GM12878 (cell line): ENCODE data around the gene RAB24. TPM values are rescaled to one million over a fixed set of nuclear protein-coding genes. Genes with fewer than 3 reads are reported as not detected.

ENCODE experiments used
- ATAC-seq: fragments of 200-7000 bp; cut with Tn5 transposase; 3 replicates; pipeline ENCODE4 v1.9.1; 2020; ENCODE audit warnings: mild to moderate bottlenecking, moderate library complexity
- BruUV-seq: library from RNA; stranded (reverse); fragments of 400-500 nt; replicated peaks from 2 replicates; lab custom pipeline; 2021; lab: Mats Ljungman, UMichigan
- CTCF ChIA-PET: fragments of 300-600 bp; sonication (Branson Sonifier 250); formaldehyde crosslinking; extraction: SDS; loops from one replicate; lab custom pipeline; 2021; ENCODE audit warnings: inconsistent platforms; lab: Yijun Ruan, JAX
- POLR2A ChIA-PET: fragments of 350-600 bp; formaldehyde crosslinking; extraction: SDS; loops from one replicate; lab custom pipeline; 2021; ENCODE audit warnings: inconsistent platforms; lab: Charles Lee
- RAD21 ChIA-PET: fragments of 300-600 bp; sonication (Branson Sonifier 250); formaldehyde crosslinking; loops from one replicate; lab custom pipeline; 2023; ENCODE audit warnings: antibody characterized with exemption; ENCODE audit not compliant: unreplicated experiment; lab: Charles Lee
- SMC1A ChIA-PET: fragments of 300-600 bp; sonication (Branson Sonifier 250); formaldehyde crosslinking; loops from one replicate; lab custom pipeline; 2023; ENCODE audit not compliant: unreplicated experiment, uncharacterized antibody; lab: Charles Lee
- DNase-seq: peaks from one replicate; pipeline ENCODE4 v3.0.0-alpha.2; 2011; ENCODE audit warnings: low read depth, low spot score
- FAIRE-seq: peaks from 3 replicates; lab custom pipeline; 2011; peaks lifted over from hg19 to GRCh38; lab: Jason Lieb, UNC
- H2AFZ ChIP-seq: 2 replicates; pipeline ENCODE4 v1.6.0; 2011; ENCODE audit warnings: low read depth, low read length, control low read depth; ENCODE audit not compliant: control insufficient read depth
- H3K27ac ChIP-seq: 2 replicates; pipeline ENCODE4 v1.5.1; 2011; ENCODE audit warnings: control low read depth; ENCODE audit not compliant: control insufficient read depth, insufficient read depth
- H3K27me3 ChIP-seq, 2 experiments: replicated peaks in 1 of 2; 2 replicates each; pipeline versions ENCODE4 v1.6.0 to v1.6.1; 2011; ENCODE audit warnings: low read length in 1 of 2; ENCODE audit not compliant: control insufficient read depth in 2 of 2, insufficient read depth in 2 of 2
- H3K36me3 ChIP-seq, 2 experiments: 2 replicates each; pipeline ENCODE4 v1.5.1; 2011; ENCODE audit warnings: low read length in 1 of 2; ENCODE audit not compliant: control insufficient read depth in 2 of 2, insufficient read depth in 2 of 2
- H3K4me1 ChIP-seq: 2 replicates; pipeline ENCODE4 v1.6.1; 2011; ENCODE audit warnings: mild to moderate bottlenecking, low read length, moderate library complexity, mixed read lengths; ENCODE audit not compliant: control insufficient read depth, insufficient read depth
- H3K4me2 ChIP-seq: 2 replicates; pipeline ENCODE4 v1.6.0; 2011; ENCODE audit warnings: control low read depth; ENCODE audit not compliant: control insufficient read depth, insufficient read depth
- H3K4me3 ChIP-seq: fragments of 200-600 bp; sonication (generic); 2 replicates; pipeline ENCODE4 v1.5.1; 2016
- H3K79me2 ChIP-seq: 2 replicates; pipeline ENCODE4 v1.6.0; 2011; ENCODE audit warnings: low read length; ENCODE audit not compliant: control insufficient read depth, insufficient read depth
- H3K9ac ChIP-seq: 2 replicates; pipeline ENCODE4 v1.8.0; 2011; ENCODE audit warnings: low read length, control low read depth, mixed read lengths; ENCODE audit not compliant: control insufficient read depth, insufficient read depth
- H3K9me3 ChIP-seq: replicated peaks from 3 replicates; pipeline ENCODE4 v1.5.1; 2011; ENCODE audit warnings: mild to moderate bottlenecking, low read length; ENCODE audit not compliant: control insufficient read depth, insufficient read depth
- H4K20me1 ChIP-seq: 2 replicates; pipeline ENCODE4 v1.6.0; 2011; ENCODE audit not compliant: control insufficient read depth, insufficient read depth
- CHD2 ChIP-seq: IDR thresholded peaks from 2 replicates; pipeline ENCODE4 v1.6.1; 2011; ENCODE audit warnings: low read depth, low read length, improper control_type of control experiment, borderline replicate concordance
- RBBP5 ChIP-seq: fragments of 200-600 bp; sonication (generic); conservative IDR thresholded peaks from 2 replicates; pipeline ENCODE4 v1.6.1; 2016
- SREBF1 ChIP-seq: IDR thresholded peaks from 2 replicates; pipeline ENCODE4 v1.6.1; 2012; ENCODE audit warnings: mild to moderate bottlenecking, low read length
- ZBED1 ChIP-seq: IDR thresholded peaks from 2 replicates; pipeline ENCODE4 v1.6.1; 2016; ENCODE audit warnings: borderline replicate concordance
- WGBS: methylation state at CpG from one replicate; pipeline ENCODE4 v1.1.6; 2016; ENCODE audit warnings: low lambda C conversion rate; ENCODE audit not compliant: insufficient replicate concordance, insufficient coverage; ENCODE audit errors: missing lambda C conversion rate; 5-methylcytosine and 5-hydroxymethylcytosine counted together
- in situ Hi-C: fragments of 300-500 bp; cut with MboI; formaldehyde crosslinking; loops from 9 replicates; pipeline ENCODE4 v1.14.3; 2018; ENCODE audit warnings: mixed read lengths
- intact Hi-C: fragments of 100-400 bp; cut with micrococcal nuclease; formaldehyde crosslinking; loops from one replicate; pipeline ENCODE4 v1.14.2; 2022; ENCODE audit not compliant: unreplicated experiment
- polyA plus RNA-seq, 11 experiments: library from polyadenylated mRNA; depleted of rRNA in 4 of 11; unstranded in 6 of 11; stranded (reverse) in 5 of 11; fragments of >200 nt; fragmentation: Nextera tagmentation in 4 of 11; fragmentation: Illumina TruSeq in 1 of 11; extraction: Ambion mirVana in 4 of 11; extraction: Trizol in 1 of 11; gene quantifications; 1 replicate in 1 of 11; 2 replicates in 10 of 11; pipeline versions ENCODE4 v1.2.1 to v1.2.3, GENCODE V29; 2011 to 2016; ENCODE audit warnings: inconsistent platforms in 2 of 11, missing spikeins in 2 of 11, low read depth in 1 of 11
- total RNA-seq, 4 experiments: library from RNA; depleted of rRNA in 3 of 4; stranded (reverse); fragments of >200 nt in 3 of 4; fragmentation: Illumina TruSeq in 1 of 4; extraction: Trizol in 1 of 4; gene quantifications; 2 replicates each; pipeline versions ENCODE4 v1.2.1 to v1.2.3, GENCODE V29; 2013 to 2021
- TF ChIP-seq, protein P1 (sequence below): fragments of 450-650 bp; IDR thresholded peaks from 2 replicates; pipeline ENCODE4 v1.6.1; 2017; ENCODE audit warnings: mild to moderate bottlenecking, moderate library complexity

RAB24 gene
- total and polyA plus RNA-seq, 10 of the 15 experiments (the other 5 are each of a cell fraction or from before 2014, with no cell fraction given) = 8.0 to 44.4 (median 24.4) TPM

DNA sequence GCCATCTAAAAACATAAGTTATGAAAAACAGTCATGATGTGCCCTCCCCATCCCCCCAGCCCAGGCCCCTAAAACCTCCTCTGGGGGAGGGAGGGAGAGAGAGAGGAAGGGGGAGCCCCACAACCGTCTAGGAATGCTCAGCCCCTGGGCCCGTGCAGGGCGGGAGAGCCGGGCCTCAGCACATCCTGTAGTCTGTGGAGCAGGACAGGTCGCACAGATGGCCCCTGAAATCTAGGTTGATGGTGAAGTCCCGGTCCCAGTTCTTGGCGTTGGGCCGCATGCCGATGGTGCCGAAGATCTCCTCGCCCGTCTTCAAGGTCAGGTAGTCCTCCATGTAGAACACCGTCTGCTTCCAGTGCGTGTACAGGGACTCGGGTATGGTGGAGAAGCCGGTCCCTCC lies 38.1 kb downstream of the RAB24 start:
- SMC1A ChIA-PET = interaction anchor here (1.5 to 1.9 kb wide), 3 partner anchors 8 to 152 kb away, joined by 3 to 5 read pairs (median 3); no protein-coding TSS in a partner anchor

DNA sequence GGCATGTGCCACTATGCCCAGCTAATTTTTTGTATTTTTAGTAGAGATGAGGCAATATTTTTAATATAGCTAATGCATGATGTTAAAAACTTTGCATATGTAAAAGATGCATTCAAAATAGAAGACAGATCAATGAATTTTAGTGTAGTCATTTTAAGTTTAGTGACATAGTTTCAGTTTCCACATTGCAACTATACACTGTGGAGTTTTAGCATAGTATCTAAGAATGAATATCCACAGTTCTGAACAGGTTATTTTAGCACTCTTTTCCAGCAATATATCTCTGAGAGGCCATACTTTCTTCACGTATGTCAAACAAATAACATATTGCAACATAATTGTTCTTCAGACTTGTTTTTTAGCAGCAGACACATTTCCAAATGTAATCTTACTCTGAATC lies 39.3 kb downstream of the RAB24 start:
- in situ Hi-C loops = no loop called here
- H4K20me1 ChIP-seq = no peaks in the 10 kb centered on the region
- no peak for ATAC-seq

More for the DNA sequence above, 38.1 kb downstream of the RAB24 start:
- Histone ChIP-seq H3K9ac (no peak overlapping the region), H3K4me1 (no peaks in the 10 kb centered on the region), H3K4me3 (no peak overlapping the region), H3K4me2 (no peak overlapping the region), H3K36me3 (peaks cover 11 to 23% of the 10 kb centered on the region in 2 experiments), H3K27me3 (no peaks in the 10 kb centered on the region), H2AFZ (no peak overlapping the region), H3K27ac (no peak overlapping the region), H3K79me2 (no peaks in the 10 kb centered on the region), H3K9me3 (no peaks in the 10 kb centered on the region), H4K20me1 (no peaks in the 10 kb centered on the region)
- in situ Hi-C loops (no loop called here), intact Hi-C loops (no loop called here)
- ATAC-seq = no peak
- ChIA-PET POLR2A (no interaction called here), RAD21 (interaction anchor here (1.2 kb wide), 1 partner anchor 152 kb away, joined by 3 read pairs; no protein-coding TSS in a partner anchor), CTCF (no interaction called here)
- DNase-seq = no peak
- WGBS = 97% methylated on average over 16 of the region's 16 CpGs
- no TSS peak for BruUV-seq
- TF ChIP-seq RBBP5 = no peak
- no peak for FAIRE-seq

More for the DNA sequence above, 39.3 kb downstream of the RAB24 start:
- ChIA-PET SMC1A (interaction anchor here (1.0 to 3.0 kb wide), 5 partner anchors 9 to 150 kb away, joined by 3 to 11 read pairs (median 3); no protein-coding TSS in a partner anchor), RAD21 (interaction anchor here (0.9 to 1.2 kb wide), 2 partner anchors 125 to 150 kb away, joined by 3 to 4 read pairs; no protein-coding TSS in a partner anchor), POLR2A (interaction anchor here (0.7 kb wide), 1 partner anchor 13 kb away, joined by 8 read pairs; no protein-coding TSS in a partner anchor), CTCF (interaction anchor here (1.0 to 2.7 kb wide), 6 partner anchors 9 to 152 kb away, joined by 4 to 13 read pairs (median 5); no protein-coding TSS in a partner anchor)
- H3K4me1 ChIP-seq = no peaks in the 10 kb centered on the region
- BruUV-seq = no TSS peak
- TF ChIP-seq CHD2 = no peak
- TF ChIP-seq ZBED1 = no peak
- TF ChIP-seq, protein P1, sequence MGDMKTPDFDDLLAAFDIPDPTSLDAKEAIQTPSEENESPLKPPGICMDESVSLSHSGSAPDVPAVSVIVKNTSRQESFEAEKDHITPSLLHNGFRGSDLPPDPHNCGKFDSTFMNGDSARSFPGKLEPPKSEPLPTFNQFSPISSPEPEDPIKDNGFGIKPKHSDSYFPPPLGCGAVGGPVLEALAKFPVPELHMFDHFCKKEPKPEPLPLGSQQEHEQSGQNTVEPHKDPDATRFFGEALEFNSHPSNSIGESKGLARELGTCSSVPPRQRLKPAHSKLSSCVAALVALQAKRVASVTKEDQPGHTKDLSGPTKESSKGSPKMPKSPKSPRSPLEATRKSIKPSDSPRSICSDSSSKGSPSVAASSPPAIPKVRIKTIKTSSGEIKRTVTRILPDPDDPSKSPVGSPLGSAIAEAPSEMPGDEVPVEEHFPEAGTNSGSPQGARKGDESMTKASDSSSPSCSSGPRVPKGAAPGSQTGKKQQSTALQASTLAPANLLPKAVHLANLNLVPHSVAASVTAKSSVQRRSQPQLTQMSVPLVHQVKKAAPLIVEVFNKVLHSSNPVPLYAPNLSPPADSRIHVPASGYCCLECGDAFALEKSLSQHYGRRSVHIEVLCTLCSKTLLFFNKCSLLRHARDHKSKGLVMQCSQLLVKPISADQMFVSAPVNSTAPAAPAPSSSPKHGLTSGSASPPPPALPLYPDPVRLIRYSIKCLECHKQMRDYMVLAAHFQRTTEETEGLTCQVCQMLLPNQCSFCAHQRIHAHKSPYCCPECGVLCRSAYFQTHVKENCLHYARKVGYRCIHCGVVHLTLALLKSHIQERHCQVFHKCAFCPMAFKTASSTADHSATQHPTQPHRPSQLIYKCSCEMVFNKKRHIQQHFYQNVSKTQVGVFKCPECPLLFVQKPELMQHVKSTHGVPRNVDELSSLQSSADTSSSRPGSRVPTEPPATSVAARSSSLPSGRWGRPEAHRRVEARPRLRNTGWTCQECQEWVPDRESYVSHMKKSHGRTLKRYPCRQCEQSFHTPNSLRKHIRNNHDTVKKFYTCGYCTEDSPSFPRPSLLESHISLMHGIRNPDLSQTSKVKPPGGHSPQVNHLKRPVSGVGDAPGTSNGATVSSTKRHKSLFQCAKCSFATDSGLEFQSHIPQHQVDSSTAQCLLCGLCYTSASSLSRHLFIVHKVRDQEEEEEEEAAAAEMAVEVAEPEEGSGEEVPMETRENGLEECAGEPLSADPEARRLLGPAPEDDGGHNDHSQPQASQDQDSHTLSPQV = no peak
- no peak for TF ChIP-seq SREBF1
- intact Hi-C loops = loop anchor here (5.0 kb wide), 1 partner anchor 152 kb away; no protein-coding TSS in a partner anchor
- no peak overlapping the region for H2AFZ ChIP-seq
- H3K4me2 ChIP-seq = no peak overlapping the region
- FAIRE-seq (no peak), DNase-seq (no peak)
- H3K9ac ChIP-seq = no peak overlapping the region
- no peaks in the 10 kb centered on the region for H3K79me2 ChIP-seq
- WGBS = 100% methylated on average over 1 of the region's 1 CpG
- H3K9me3 ChIP-seq = no peaks in the 10 kb centered on the region
- peaks cover 11 to 34% of the 10 kb centered on the region in 2 experiments for H3K36me3 ChIP-seq
- no peak overlapping the region for H3K27ac ChIP-seq
- no peaks in the 10 kb centered on the region for H3K27me3 ChIP-seq
- H3K4me3 ChIP-seq = no peak overlapping the region
